Esophagus squamous epithelium (tissue), 4 donors: ENCODE measurements around the gene CNTN4.

ENCODE experiments used
- POLR2A ChIP-seq, 4 donors: fragments of 450-650 bp; IDR thresholded peaks; one replicate each; pipeline ENCODE4 v1.6.1; 2017; ENCODE audit warnings: antibody characterized with exemption in 4 of 4, mild to moderate bottlenecking in 4 of 4, moderate library complexity in 3 of 4
- TF ChIP-seq, protein P1 (sequence below), 6 experiments: fragments of 450-650 bp in 4 of 6; fragments of 200-600 bp in 2 of 6; sonication (generic) in 2 of 6; IDR thresholded peaks; one replicate each; pipeline ENCODE4 v1.5.1; 2016 to 2019; ENCODE audit warnings: antibody characterized with exemption in 6 of 6, mild to moderate bottlenecking in 4 of 6, moderate library complexity in 4 of 6

DNA sequence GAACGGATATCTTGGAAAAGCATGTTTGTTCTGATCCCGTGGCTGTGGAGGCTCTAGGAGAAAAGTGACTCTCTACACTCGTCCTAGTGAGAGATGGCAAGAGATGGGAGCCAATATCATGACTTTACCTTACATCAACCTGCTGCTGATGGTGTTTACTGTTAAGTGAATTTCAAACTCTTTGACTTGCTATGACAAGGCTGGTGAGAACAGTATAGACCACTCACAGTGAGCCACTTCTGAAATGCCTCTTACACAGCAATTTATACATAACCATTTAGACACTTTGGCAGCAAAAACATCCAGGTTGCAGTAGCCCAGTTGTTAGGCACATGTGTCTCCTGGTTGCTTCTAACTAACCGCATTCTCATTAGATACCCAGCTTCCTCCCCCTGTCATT, 968.2 kb downstream of the CNTN4 start:
- TF ChIP-seq, protein P1, sequence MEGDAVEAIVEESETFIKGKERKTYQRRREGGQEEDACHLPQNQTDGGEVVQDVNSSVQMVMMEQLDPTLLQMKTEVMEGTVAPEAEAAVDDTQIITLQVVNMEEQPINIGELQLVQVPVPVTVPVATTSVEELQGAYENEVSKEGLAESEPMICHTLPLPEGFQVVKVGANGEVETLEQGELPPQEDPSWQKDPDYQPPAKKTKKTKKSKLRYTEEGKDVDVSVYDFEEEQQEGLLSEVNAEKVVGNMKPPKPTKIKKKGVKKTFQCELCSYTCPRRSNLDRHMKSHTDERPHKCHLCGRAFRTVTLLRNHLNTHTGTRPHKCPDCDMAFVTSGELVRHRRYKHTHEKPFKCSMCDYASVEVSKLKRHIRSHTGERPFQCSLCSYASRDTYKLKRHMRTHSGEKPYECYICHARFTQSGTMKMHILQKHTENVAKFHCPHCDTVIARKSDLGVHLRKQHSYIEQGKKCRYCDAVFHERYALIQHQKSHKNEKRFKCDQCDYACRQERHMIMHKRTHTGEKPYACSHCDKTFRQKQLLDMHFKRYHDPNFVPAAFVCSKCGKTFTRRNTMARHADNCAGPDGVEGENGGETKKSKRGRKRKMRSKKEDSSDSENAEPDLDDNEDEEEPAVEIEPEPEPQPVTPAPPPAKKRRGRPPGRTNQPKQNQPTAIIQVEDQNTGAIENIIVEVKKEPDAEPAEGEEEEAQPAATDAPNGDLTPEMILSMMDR (IDR thresholded peaks at IDR 0.05), result no peak
- no peak for TF ChIP-seq POLR2A (IDR thresholded peaks at IDR 0.05)
